Ascending aorta (tissue), 2 donors: Measurements from ENCODE around the gene ISCA2. TPM values are rescaled to one million over a fixed set of nuclear protein-coding genes. Genes with fewer than 3 reads are reported as not detected.

Experiments used
- DNase-seq, 2 donors: peaks; one replicate each; pipeline ENCODE4 v3.0.0-alpha.2; 2019; ENCODE audit warnings: low spot score in 2 of 2
- H3K27ac ChIP-seq, 2 donors: fragments of 200-600 bp; sonication (generic); one replicate each; pipeline ENCODE4 v1.5.1; 2016 to 2017; ENCODE audit warnings: mild to moderate bottlenecking in 1 of 2
- H3K27me3 ChIP-seq: fragments of 200-600 bp; sonication (generic); one replicate; pipeline ENCODE4 v1.5.1; 2017
- H3K36me3 ChIP-seq, 2 donors: fragments of 200-600 bp; sonication (generic); one replicate each; pipeline ENCODE4 v1.5.1; 2016
- H3K4me1 ChIP-seq, 2 donors: fragments of 200-600 bp; sonication (generic); one replicate each; pipeline ENCODE4 v1.5.1; 2016 to 2017; ENCODE audit warnings: mild to moderate bottlenecking in 1 of 2
- H3K4me3 ChIP-seq, 2 donors: fragments of 200-600 bp; sonication (generic); one replicate each; pipeline ENCODE4 v1.5.1; 2016 to 2017; ENCODE audit warnings: mild to moderate bottlenecking in 1 of 2
- H3K9me3 ChIP-seq, 2 donors: fragments of 200-600 bp; sonication (generic); one replicate each; pipeline ENCODE4 v1.5.1; 2016
- intact Hi-C: fragments of 100-400 bp; cut with DNase I; formaldehyde crosslinking; loops from one replicate; pipeline ENCODE4 v1.15.1; 2023
- total RNA-seq: library from RNA; depleted of rRNA; stranded (reverse); fragments of >200 nt; gene quantifications from one replicate; pipeline ENCODE4 v1.1.0, GENCODE V29; 2016
- TF ChIP-seq, protein P1 (sequence below), 3 experiments: fragments of 200-600 bp in 2 of 3; fragments of 450-650 bp in 1 of 3; sonication (generic) in 2 of 3; IDR thresholded peaks; one replicate each; pipeline ENCODE4 v1.5.1; 2016 to 2019; ENCODE audit warnings: antibody characterized with exemption in 3 of 3, mild to moderate bottlenecking in 1 of 3, moderate library complexity in 1 of 3

Gene ISCA2
- total RNA-seq, 1 donor from 2014 or later, result 10.0 TPM

DNA sequence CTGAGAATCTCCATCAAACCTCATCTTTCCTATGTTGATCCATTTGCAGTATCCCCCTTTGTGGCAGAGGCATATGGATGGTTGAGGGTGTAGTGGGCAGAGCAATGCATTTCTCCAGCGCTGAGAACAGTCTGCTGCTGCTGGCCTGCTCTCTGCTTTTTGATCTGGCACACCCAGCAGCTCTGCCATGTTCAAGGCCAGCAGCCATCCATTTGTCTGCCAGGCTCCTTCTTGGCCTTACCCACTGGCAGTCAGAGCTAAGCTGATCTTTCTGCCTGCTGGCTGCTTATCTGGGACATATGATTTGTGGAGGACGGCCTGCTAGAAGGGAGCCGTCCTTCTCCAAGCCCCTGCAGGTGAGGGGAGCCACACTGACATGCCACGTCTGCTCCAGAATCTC, 17.5 kb upstream of the ISCA2 start:
- Histone ChIP-seq H3K27me3 (no peaks in the 10 kb centered on the region), H3K36me3 (peaks cover 10 to 45% of the 10 kb centered on the region in 2 donors), H3K27ac (peak overlapping the region; percentile 59 to 69), H3K4me3 (no peak overlapping the region), H3K4me1 (peaks cover 4 to 12% of the 10 kb centered on the region in 2 donors), H3K9me3 (no peaks in the 10 kb centered on the region)
- DNase-seq, result no peak
- intact Hi-C loops, result no loop called here
- TF ChIP-seq, protein P1, sequence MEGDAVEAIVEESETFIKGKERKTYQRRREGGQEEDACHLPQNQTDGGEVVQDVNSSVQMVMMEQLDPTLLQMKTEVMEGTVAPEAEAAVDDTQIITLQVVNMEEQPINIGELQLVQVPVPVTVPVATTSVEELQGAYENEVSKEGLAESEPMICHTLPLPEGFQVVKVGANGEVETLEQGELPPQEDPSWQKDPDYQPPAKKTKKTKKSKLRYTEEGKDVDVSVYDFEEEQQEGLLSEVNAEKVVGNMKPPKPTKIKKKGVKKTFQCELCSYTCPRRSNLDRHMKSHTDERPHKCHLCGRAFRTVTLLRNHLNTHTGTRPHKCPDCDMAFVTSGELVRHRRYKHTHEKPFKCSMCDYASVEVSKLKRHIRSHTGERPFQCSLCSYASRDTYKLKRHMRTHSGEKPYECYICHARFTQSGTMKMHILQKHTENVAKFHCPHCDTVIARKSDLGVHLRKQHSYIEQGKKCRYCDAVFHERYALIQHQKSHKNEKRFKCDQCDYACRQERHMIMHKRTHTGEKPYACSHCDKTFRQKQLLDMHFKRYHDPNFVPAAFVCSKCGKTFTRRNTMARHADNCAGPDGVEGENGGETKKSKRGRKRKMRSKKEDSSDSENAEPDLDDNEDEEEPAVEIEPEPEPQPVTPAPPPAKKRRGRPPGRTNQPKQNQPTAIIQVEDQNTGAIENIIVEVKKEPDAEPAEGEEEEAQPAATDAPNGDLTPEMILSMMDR (IDR thresholded peaks at IDR 0.05), result no peak

DNA sequence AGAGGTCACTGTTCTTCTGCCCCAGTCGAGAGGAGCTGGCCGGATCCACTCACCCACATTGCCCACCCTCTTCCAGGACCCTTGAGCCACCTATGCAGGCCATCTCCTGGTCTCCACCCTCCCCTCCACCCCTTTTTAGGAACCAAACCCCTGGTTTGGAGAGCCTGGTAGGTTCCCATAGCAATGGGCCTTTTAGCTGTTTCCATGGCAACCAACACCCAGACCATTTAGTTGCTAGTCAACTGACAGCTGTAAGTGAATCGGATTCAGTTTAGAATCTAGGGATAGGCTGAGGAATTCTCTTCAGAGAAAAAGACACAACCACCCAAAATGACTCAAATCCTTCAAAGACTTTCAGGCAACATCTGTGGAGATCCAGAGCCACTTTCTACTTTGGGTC, 17.0 kb upstream of the ISCA2 start:
- no peaks in the 10 kb centered on the region for H3K27me3 ChIP-seq
- H3K27ac ChIP-seq, result peak overlapping the region; percentile 59 to 69
- H3K9me3 ChIP-seq, result no peaks in the 10 kb centered on the region
- intact Hi-C loops, result no loop called here
- no peak for DNase-seq
- peaks cover 14 to 50% of the 10 kb centered on the region in 2 donors for H3K36me3 ChIP-seq
- TF ChIP-seq, protein P1 (IDR thresholded peaks at IDR 0.05), result no peak
- H3K4me3 ChIP-seq, result no peak overlapping the region
- peaks cover 4 to 12% of the 10 kb centered on the region in 2 donors for H3K4me1 ChIP-seq

DNA sequence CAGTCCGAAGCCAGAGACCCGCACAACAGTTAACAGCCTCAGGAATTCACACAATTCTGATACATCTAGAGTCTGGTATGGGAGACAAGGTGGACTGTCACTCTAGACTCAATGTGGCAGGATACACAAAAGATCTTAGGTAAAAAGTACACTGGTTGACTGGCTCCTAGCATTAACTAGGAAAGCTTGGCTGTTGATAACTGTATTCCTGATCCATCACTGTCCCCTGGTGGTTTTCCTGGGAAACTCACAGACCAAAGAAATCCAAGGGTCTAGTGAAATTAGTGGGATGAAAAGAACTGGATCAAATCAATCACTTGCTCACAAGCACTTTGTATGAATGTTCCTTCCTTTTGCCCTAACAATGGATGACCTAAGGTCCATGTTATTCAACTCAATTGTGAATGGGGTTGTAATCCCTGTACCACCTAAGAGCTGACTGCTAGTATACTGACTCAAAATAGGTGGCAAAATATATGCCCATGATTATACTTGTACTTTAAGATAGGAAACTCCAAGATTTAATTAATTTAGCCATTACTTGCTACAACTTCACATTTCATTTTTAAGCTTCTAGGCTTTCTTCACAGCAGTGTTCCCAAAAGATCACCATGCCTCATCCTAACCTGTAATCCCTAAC, 14.4 kb upstream of the ISCA2 start:
- peaks cover 35 to 63% of the 10 kb centered on the region in 2 donors for H3K36me3 ChIP-seq
- no peak for DNase-seq
- no peak overlapping the region for H3K4me3 ChIP-seq
- no peaks in the 10 kb centered on the region for H3K27me3 ChIP-seq
- peaks cover 4 to 12% of the 10 kb centered on the region in 2 donors for H3K4me1 ChIP-seq
- intact Hi-C loops, result loop anchor here (1.0 kb wide), 1 partner anchor 117 kb away; no protein-coding TSS in a partner anchor
- no peak overlapping the region for H3K27ac ChIP-seq
- TF ChIP-seq, protein P1 (IDR thresholded peaks at IDR 0.05), result peak; percentile 37 to 68 (median 63)
- H3K9me3 ChIP-seq, result no peaks in the 10 kb centered on the region

DNA sequence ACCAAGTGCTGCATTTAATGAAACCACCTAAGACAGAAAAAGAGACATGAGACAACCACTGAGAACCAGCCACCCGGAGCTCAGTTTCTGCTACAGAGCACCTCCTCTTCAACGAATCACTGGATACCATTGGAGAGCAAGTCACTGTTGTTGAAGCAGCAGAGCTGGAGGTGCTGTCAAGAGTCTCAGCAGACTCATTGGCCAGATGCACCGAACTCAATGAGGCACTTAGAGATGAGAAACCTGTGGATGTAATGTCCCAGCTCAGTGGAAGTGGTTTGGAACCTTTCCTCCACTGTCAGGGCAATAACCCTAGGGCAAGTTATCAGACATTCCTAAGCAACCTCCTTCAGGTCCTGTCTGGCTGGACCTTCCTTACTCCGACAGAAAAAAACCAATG, 13.5 kb upstream of the ISCA2 start:
- Histone ChIP-seq H3K27me3 (no peaks in the 10 kb centered on the region), H3K4me3 (no peak overlapping the region), H3K27ac (no peak overlapping the region), H3K36me3 (peaks cover 43 to 66% of the 10 kb centered on the region in 2 donors), H3K9me3 (no peaks in the 10 kb centered on the region), H3K4me1 (peaks cover 4 to 11% of the 10 kb centered on the region in 2 donors)
- TF ChIP-seq, protein P1 (IDR thresholded peaks at IDR 0.05), result no peak
- DNase-seq, result no peak
- intact Hi-C loops, result no loop called here

DNA sequence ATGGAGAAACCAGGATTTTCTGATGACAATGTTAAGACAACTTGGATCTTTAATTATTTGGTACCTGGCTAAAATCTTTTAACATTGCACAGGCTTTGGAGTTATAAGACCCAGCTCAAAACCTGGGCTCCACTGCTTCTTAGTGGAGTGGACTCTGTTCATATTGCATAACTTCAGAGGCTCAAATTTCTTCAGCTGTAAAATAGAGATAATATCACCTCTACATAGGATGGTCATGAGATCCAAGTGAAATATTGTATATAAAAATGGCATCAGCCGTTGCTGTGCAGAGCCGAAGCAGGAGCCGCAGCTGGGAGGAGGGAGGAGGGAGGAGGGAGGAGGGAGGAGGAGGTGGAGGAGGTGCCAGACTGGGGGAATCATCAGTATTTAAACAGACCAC, 11.0 kb upstream of the ISCA2 start:
- intact Hi-C loops, result no loop called here
- Histone ChIP-seq H3K4me3 (no peak overlapping the region), H3K27ac (no peak overlapping the region), H3K27me3 (no peaks in the 10 kb centered on the region), H3K9me3 (no peaks in the 10 kb centered on the region), H3K36me3 (peaks cover 43 to 66% of the 10 kb centered on the region in 2 donors), H3K4me1 (no peaks in the 10 kb centered on the region)
- DNase-seq, result no peak
- TF ChIP-seq, protein P1 (IDR thresholded peaks at IDR 0.05), result no peak
